DMS79 treated with DMSO at 0.1 percent for 48 hours (cell line): ENCODE results near the gene EEFSEC.

Source experiments
- DNase-seq: peaks from one replicate; lab custom pipeline; 2025; lab: John Stamatoyannopoulos, UW

The EEFSEC gene

DNA sequence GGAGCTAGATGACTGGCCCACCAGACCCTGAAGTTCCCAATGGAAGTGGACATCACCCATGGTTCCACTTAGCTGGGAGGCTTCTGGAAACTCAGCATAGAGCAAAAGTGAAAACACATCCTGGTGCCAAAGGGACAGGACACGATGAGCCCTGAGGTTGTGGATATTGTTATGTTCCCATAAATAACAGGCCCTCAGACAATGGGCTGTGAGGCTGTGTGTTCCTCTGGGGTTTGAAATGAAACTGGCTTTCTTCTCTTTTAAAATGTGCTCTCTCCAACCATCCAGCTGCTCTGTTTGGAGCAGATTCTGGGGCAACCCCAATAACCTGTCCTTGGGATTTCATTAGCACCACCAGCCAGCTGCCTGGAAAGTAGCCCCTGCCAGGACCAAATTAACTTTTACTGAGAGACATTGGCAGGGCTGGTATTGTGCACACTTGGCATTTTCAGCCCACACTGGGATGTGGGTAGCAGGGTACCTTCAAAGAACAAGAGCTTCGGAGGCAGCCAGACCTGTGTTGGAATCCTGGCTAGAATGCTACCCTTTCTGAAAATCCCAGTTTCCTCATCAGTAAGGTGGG, 215.9 kb downstream of the EEFSEC start:
- DNase-seq, result no peak

DNA sequence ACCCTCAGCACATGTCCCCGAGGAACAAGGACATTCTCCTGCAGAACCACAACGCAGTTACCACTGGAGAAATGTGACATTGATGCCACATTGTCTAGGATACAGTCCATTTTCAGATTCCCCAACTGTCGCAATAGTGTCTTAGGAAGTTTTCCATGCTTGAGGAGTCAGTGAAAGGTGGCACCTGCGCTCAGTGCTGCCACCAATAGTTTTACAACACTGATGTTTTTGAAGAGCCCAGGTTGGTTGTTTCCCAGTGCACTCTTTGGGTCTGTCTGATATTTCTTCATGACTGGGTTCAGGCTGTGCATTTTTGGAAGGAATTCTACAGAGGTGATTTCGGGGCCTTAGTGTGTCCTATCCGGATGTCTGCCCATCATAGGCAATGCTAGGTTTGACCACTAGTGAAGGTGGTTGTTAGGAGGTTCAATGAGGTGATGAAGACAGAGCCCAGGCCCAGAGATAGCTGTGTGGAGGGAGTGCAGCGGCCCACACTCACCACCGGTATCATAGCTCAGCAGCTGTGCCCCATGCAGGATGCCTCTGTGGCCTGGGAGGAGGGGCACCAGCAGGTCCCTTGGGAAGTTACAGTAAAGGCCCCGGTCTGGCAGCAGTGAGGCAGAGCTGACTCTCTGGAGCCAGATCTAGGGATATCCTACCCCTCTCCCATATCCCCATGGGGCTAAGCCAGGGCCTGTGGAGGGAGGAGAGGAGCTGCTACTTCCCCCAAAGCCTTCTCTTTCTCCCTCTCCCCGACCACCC, 216.8 kb downstream of the EEFSEC start:
- no peak for DNase-seq

DNA sequence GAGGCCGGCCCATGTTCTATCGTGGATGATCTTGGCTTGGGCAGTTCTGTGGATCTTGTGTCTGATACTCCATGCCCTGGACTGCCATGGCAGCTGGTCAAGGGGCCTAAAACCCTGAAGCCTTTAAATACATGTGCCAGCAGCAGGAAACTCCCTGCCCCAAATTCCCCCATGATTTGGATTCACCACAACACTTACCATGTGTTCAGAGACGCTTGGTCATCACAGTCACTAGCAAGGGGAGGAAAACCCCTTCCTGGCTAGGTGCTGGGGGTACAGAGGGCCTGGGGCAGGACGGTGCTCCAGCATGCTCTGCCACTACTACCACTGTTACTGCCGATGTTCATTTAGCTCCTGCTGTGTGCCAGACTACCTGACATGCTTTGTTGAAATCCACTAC, 219.0 kb downstream of the EEFSEC start:
- no peak for DNase-seq

DNA sequence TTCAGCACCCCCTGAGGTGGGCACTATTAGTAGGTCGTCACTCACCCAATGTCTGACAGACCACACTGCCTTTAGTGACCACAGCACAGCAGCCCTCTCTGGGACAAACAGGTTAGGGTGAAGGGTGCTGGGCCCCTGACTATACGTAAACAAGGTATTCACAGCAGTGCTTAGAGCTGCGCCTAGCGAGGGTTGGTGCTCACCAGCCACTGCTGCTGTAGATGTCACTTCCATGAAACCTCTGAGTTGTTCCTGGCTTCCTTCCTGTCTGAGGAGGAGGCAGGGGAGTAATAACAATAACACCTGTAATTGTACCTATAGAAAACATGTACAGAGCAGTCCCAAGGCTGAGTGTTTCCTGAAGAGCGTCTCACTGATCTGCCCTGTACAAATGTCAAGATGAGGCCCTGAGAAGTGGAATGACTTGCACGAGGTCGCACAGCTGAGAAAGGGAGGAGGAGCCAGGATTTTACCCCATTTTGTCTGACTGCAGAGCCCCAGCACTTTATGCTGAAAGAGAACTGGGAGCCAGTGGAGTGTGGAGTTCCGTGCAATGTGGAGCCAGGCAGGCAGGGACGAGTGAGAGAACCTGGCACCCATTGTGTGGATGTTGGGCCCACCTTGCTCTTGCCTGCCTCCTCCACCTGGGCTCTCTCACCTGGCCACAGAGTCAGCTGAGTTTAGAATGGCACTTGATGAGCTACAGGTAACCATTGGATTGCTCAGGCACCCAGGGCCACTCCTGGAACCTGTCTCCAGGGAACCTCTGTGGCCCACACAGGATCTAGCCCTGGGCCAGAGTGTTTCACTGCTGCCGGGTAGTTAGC, 219.6 kb downstream of the EEFSEC start:
- DNase-seq, result no peak

DNA sequence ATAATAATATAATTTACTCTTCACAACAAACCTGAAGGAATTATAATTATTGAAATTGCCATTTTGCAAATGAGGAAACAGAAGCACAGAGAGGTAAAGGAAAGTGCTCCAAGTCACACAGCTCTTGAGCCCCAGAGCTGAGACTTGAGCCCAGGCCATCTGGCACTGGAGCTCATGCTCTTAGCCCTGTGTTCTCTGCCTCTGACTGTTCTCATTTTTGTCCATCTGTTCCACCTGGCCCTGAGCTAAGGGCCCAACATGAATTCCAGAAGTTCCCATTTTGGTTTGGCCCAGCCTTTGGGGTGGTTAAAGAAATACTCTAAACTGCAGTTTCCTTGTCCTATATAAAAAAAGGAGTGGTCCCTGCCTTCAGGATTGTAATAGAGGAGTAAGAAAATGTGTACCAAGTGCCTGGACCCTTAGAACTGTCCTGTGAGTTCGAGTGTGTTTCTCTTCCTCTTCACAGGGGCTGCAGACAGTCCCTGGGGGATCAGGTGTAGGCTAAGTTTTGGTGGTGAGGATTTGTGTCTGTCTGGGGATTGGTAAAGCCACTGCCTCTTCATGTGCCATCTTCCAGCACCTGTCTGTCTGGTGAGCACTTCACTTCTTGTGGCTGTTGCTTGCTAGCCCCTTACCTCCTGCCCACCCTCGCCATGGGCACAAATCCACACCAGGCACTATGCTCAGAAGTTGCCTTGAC, 221.6 kb downstream of the EEFSEC start:
- DNase-seq, result no peak

DNA sequence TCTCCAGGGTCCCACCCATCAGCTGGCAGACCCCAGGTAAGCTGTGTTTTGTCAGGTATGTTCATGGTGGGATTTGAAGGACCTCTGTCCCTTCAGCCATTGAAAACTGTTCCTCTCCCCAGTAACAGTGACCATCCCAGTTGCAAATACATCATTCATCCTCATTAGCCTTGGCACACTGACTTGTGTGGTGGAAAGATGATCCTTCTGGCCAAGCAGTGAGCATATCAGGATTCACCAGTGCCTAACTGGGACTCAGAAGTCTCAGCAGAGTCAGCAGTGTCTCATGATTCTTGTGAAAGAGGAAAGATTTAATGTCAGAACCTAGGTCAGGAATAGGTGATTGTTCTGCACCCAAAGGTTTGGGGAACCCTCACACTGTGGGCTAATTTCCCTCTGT, 223.2 kb downstream of the EEFSEC start:
- DNase-seq, result no peak

DNA sequence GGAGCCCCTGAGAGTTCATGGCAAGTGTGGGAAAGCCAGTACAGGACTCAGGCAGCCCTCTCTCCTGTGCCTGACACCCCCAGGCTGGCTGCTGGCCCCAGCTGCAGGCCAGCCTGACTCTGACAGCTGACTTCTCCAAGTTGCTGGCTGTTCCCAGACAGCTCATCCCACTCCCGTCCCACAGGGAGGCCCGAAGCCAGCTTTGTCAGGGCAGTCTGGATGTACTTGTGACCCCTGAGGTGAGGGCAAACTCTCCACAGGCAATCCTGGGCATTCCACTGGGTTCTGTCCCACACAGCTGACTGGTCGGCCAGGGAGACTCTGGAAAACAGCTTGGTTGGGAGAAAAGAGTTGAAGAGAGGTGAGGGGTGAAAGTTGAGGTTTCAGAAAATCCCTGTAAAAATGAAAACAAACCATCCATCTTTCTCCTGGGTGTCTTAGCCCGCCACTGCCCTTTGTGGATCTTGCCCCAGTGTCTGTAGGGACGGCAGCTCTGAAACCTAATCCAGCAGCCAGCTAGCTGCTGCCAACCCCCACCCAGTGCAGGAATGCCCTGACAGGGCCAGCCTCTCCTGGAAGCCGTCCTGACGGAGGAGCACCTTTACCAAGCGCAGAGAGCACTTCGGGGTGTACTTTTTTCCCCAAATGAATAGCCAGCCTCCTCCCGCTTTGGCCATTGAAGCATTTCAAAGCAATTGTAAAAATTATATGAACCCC, 225.5 kb downstream of the EEFSEC start:
- no peak for DNase-seq

DNA sequence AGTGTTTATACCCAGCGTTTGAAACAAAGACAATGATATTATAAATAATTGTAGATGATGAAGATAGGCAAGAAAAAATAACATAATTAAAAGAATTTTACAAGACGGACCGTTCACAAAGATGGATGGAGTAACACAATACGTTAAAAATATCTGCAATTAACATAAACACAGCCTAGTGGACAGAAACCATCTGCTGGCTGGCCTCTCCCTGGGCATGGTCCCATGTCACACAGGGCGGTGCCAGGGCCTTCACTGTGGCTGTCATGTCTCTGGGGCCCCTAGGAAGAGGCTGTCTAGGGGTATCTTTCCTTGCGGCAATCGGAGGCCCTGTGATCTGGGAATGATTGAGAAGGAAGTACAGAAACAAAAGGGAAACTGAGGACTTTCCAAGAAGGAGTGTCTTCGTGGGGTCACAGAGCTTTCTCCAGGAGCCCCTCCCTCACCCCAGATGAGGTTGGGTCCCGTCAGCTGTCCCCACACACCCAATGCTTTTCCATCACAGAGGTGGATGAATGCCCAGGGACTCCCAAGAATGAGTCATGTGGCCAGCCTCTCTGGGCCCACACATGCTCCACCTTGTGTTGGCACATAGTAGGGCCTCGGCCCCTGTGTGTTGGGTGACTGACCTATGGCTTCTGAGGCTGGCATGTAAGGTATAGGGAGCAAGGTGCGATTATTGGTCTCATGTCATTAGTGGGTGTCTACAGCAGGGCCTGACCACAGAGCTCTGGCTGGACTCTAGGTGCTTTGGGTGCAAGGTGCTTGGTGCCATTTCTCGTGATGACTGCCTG, 226.3 kb downstream of the EEFSEC start:
- DNase-seq, result no peak

DNA sequence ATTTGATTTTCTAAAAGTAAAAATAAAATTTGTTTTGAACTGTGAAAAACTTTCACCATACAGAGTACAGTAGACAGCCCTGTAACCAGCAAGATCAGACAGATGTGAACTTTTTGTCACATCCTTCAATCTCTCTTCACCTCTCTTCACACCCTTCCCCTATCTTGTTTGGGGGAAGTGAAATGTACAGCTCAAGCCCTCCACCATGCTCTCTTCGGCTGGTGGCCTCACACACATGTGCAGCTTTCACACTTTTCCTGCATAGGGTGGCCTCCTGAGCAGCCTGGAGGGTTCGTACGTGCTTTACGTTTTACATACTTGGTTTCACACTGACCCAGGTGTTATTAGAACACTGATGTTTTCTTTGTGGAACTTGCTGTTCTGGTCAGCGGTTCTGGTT, 227.0 kb downstream of the EEFSEC start:
- no peak for DNase-seq

DNA sequence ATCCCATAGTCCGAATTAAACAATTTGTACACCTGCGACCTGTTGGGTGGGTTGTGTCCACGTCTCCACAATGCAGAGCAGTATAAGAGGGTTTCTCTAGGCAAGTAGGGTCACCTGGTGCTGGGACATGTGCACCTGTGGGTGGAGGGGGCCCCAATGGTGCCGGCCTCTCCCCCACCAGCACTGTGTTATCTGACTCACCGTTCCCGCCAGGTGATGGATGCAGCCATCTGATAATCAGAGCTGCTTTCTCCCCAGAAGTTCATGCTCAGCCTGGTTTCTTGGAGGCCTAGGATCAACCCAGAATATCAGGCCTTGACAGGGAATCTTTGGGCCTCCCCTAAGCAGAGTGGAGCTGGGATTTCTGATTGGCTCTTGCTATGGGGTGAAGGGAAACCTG, 227.4 kb downstream of the EEFSEC start:
- no peak for DNase-seq

DNA sequence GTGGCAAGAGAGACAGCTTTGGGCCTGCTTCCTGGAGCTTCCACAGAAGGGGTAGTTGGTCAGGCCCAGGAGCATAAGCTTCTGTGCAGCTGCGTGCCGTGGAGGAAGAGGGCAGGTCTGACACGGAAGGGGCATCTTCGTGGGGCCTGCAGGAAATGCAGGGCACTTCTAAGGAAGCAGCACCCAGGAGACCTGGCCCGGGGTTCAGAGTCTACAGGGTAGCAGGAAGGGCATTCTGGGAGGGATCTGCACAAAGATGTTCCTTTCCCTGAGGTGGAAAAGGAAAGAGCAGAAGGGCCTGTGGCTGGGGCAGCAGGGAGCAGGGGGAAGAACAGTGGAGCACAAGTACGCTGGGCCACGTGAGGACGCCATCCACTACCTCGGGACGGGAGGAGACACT, 228.3 kb downstream of the EEFSEC start:
- DNase-seq, result no peak

DNA sequence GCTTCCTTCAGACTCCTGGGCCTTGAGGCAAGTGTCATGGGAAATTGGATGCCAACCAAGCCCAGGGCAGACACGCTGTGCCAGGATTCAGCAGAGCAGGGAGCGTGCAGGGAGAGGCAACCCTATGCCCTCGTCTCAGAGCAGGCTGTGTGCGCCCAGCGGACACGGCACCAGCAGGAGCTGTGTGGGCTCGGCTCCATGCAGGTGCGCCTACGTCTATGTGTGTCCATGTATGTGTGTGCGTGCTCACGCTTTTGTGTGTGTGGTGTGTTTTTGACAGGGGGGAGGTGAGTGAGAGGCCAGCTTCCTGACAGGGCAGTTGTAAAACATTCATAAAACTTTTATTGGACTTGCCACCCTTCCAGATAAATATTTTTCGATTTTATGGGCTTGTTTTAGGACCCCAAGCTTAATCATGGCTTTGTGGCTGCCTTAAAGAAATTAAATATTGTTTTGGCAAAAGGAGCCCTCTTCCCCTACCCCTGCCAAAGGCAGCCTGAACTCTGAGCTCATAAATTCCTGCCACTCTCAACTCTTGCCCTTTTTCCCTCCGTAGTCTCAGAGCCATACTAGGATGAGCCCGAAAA, 229.0 kb downstream of the EEFSEC start:
- DNase-seq, result peak; percentile 27

DNA sequence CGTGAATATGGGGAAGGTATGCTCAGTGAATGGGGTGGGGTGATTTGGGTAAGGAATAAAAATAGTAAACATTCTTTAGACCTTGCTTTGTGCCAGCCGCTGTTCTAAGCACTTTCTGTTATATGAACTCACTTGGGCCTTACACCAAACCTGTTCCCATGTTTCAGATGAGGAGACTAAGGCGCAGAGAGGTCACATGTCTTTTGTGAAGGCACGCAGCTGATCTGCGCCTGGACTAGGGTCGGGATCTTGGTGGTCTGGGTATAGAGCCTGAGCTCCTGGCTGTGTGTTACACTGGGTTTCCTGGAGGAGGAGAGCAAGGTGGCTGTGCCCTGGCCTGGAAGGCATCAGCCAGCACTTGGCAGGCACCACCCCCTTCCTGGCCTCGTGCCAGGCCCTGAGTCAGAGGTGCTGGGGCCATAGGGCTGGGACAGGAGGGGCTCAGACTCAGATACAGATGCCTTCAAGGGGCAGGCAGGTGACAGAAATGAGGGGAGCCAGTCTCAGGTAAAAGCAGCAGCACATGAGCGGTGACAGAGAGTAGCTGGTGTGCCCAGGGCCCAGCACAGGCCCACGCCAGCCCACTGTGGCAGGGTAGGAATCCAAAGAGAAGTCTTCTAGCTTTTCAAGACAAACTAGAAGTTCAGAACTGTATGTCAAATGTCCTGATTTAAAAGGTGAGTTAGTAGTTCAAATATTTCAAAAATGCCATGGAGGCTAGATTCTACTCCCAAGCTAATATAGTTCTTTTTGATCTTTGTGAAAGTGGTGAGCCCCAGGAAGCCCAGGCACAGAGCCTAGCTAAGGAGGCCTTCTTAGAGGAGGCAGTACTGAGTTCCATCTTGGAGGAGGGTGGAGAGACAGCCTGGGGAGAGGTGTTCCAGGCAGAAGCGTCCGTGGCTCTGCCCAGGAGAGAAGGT, 230.3 kb downstream of the EEFSEC start:
- peak; percentile 83 for DNase-seq

DNA sequence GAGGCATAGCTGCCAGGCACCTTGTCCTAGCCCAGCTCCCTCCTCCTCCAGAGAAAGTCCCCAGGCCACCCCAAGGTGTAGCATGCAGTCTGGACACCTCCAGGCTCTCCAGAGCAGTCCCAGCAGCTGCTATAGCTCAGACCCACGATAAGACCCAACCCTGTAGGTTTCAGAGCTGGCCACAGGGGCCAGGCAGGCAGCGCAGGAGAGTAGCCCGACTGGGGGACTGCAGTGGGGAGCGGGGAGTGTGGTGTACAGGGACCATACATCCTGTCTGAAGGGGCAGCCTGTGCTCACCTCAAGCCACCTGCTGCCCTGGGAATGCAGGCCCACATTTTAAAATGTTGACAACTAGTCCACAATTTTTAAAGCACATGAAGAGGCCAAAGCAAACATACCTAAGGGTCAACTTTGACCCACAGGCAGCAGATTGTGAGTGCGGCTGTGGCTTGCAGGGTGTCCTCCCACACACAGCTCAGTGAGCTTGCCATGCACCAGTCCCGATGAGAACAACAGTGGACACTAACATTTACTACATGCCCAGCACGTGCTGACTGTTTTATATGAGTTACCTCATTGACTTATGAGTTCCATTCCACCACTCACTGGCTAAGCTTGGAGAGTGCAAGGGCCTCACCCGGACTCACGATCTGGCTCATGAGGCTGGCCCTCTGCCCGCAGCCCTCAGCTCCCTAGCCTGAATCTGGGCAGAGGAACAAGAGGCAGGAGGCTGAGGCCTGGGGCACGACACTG, 232.0 kb downstream of the EEFSEC start:
- DNase-seq, result no peak

DNA sequence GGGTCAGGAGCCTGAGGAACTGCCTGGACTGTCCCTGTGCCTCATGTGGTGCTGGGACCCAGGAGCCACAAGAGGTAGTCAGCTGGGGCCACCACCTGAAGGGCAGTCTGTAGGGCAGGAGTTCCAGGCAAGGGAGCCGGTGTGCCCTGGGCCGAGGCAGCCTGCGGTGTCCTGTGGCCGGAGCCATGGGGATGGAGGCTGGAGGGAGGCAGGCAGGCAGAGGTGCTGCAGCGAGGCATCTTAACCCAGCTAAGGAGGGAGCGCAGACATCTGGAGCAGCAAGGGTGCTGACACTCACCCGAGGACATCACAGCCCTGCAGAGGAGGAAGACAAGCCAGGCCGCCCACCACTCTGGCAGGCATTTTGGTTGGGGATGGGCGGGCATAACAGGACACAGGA, 235.7 kb downstream of the EEFSEC start:
- no peak for DNase-seq

DNA sequence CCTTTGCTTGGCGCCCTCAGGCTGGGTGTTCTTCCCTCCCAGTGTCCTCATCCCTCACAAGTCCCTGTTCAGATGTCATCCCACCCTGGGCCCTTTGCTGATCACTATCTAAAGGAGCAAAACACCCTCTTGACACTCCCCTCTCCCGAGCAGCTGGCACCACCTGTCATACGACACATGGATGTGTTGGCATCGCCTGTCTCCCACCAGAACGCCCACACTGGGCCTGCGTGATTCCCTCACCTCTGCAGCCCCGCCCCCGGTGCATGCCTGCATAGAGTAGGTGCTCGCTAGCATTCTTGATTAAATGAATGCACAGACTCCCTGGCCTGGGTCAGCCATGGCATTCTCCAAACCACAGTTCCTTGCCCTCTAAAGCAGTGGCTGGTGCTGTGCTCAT, 237.6 kb downstream of the EEFSEC start:
- DNase-seq, result no peak

DNA sequence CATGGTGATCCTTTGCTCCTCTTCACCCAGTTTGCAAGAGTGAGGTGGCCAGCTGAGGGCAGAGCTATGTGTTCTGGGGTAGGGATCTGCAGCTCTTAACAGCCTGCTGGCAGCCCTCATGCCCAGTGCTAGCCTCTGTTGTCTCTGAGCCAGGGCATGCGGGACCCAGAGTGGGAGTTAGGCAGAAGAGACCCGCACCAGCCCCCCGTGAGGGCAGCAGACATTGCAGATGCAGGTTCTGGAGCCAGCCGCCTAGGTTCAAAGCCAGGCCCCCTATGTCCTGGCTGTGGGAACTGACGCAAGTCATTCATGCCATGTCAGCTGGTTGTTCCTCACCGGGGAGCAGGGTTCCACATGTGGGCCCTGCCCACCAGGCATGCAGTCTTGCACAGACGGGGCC, 238.7 kb downstream of the EEFSEC start:
- DNase-seq, result no peak

DNA sequence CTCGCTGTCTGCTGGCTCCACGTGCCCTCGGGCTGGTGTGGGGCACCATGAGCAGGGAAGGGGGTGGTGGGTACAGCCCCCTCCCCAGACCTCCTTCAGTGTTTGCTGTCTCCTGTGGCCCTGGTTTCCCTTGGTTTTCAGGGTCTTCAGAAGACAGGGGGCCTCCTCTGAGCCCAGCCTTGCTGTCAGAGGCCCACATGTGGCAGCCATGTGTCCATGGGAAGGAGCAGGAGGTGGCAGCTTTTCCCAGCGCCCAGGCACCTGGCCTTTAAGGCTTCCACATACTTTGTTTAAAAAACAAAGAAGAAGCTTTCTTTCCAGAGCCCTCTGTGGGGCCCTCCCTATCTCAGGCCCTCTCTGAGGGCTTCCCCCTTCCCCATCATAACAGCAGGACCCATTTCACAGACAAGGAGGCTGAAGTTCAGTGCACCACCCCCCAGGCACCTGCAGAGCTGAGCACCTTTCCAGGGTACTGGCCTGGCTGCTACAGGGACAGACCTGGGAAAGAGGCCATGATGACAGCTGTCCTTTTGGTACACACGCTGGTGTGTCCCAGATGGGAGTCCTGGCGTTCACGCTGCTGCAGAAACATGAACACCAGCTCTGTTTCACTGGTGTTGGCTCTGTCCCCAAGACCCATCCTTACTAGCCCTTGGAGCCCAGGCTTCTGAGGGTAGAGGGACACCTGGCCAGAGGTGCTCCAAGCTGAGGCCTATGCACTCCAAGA, 239.7 kb downstream of the EEFSEC start:
- DNase-seq, result no peak
